ENCODE results near the gene CEP57L1. TPM values are rescaled to one million over a fixed set of nuclear protein-coding genes. Genes with fewer than 3 reads are reported as not detected.

Gene CEP57L1
- polyA plus RNA-seq, 3 donors = 3.4 to 5.2 (median 3.9) TPM

DNA sequence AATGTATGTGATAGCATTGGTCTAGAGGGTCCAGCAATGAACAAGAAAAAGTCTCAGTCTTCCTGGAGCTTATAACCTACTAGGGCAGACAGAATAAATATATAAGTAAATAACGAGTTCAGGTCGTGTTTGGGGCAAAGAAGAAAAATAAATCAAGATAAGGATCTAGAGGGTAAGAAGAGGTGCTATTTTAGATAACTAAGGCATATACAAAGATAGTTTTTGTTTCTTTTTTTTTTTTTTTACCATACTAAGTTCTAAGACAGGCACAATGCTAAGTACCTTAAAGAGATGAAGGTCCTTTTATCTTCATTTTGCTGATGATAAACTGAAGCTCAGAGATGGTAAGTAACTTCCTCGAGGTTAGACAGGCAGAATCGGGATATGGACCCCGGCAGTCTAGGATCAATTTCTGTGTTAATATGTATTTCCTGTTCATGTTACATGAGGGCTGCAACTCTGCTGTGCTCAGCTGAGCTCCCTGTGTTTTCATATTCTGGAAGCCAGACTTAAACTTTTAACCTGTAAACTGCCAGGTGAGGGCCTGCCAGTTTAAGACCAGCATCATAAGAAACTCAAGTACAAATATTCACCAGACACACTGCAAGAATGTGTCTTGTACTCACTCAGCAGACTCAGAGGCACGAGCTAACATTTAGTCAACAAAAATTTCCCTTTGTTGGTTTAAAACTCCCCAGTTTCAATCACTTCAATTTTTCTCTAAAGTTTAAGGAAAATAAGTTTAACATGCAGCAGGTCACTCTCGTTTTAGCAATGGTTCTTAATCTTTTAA is 24.0 kb upstream of the CEP57L1 start:
- no peak overlapping the region for H3K4me3 ChIP-seq (replicated peaks in 1 of 3; ENCODE audit: low read depth in 2 of 3, low read length in 3 of 3)
- peaks cover 11 to 19% of the 10 kb centered on the region in 2 donors for H3K4me1 ChIP-seq (ENCODE audit: control insufficient read depth in 1 of 2, insufficient read depth in 2 of 2, low read length in 2 of 2)
- Mint-ChIP-seq H3K9me3 (no peaks in the 10 kb centered on the region), H3K4me1 (peaks cover 18% of the 10 kb centered on the region), H3K27ac (no peak overlapping the region), H3K27me3 (ENCODE audit: low read depth in 3 of 3) (no peaks in the 10 kb centered on the region), H3K4me3 (no peak overlapping the region), H3K36me3 (peaks cover 2 to 4% of the 10 kb centered on the region in 2 donors)
- peaks cover 4% of the 10 kb centered on the region for H4K20me1 ChIP-seq (ENCODE audit: insufficient read depth, low read length)
- no peaks in the 10 kb centered on the region for H3K79me2 ChIP-seq (ENCODE audit: insufficient read depth, low read length)
- no peaks in the 10 kb centered on the region for H3K27me3 ChIP-seq (ENCODE audit: control insufficient read depth in 2 of 2, insufficient read depth in 2 of 2, low read length in 2 of 2)
- H3K4me2 ChIP-seq (replicated peaks; ENCODE audit: extremely low read depth, low read length, poor library complexity, severe bottlenecking) = no peak overlapping the region
- DNase-seq = no peak
- intact Hi-C loops (cut with micrococcal nuclease) = loop anchor here in 1 of 2 donors (2.0 to 10.0 kb wide), 2 partner anchors 57 to 529 kb away; no protein-coding TSS in a partner anchor
- no peaks in the 10 kb centered on the region for H3K9me3 ChIP-seq (replicated peaks in 1 of 2; ENCODE audit: control insufficient read depth in 1 of 2, insufficient read depth in 1 of 2, low read length in 2 of 2)
- no peaks in the 10 kb centered on the region for H3K36me3 ChIP-seq (replicated peaks in 1 of 2; ENCODE audit: control insufficient read depth in 1 of 2, insufficient read depth in 2 of 2, low read length in 2 of 2)
- H3K27ac ChIP-seq (ENCODE audit: low read depth in 1 of 2, low read length in 2 of 2) = no peak overlapping the region
- no peak overlapping the region for H2AFZ ChIP-seq (ENCODE audit: insufficient read depth, low read depth, low read length, poor library complexity, severe bottlenecking)
- TF ChIP-seq, protein P1, sequence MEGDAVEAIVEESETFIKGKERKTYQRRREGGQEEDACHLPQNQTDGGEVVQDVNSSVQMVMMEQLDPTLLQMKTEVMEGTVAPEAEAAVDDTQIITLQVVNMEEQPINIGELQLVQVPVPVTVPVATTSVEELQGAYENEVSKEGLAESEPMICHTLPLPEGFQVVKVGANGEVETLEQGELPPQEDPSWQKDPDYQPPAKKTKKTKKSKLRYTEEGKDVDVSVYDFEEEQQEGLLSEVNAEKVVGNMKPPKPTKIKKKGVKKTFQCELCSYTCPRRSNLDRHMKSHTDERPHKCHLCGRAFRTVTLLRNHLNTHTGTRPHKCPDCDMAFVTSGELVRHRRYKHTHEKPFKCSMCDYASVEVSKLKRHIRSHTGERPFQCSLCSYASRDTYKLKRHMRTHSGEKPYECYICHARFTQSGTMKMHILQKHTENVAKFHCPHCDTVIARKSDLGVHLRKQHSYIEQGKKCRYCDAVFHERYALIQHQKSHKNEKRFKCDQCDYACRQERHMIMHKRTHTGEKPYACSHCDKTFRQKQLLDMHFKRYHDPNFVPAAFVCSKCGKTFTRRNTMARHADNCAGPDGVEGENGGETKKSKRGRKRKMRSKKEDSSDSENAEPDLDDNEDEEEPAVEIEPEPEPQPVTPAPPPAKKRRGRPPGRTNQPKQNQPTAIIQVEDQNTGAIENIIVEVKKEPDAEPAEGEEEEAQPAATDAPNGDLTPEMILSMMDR (IDR thresholded peaks at IDR 0.05) = no peak
- H3K9ac ChIP-seq (ENCODE audit: insufficient read depth, low read length, poor library complexity, severe bottlenecking) = no peak overlapping the region
- WGBS (ENCODE audit: insufficient coverage) = 55% methylated on average over 2 of the region's 7 CpGs

DNA sequence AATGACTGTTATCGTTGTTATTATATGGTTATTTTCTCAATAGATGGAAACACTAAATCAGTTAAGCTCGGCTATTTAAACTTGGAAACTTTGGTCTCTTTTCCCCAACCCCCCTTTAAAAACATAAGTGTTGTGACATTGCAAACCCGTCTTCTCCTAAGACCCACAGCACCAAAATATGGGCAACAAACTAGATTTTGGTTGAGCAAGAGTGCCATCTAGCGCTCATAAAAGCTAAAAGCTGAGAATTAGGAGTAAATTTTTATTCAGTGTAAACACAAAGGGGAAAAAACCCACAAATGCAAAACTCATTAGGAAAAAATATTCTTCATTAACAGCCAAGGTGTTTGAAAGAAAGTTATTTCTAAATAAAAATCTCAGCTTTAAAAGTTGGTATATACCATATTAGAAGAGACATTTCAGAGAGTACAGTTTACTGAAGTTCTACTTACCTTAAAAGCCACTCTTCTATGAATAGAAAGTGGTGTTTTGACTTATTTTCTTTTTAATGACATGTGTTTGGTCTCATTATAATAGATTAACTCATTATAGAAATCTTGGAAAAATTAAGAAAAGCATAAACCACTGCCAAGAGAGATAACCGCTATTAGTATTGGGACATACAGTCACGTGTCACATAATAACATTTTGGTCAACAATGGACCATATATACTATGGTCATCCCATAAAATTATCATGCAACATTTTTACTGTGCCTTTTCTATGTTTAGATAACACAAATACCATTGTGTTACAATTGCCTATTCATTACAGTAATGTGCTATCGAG is 21.8 kb upstream of the CEP57L1 start:
- Histone ChIP-seq H3K27ac (ENCODE audit: low read depth in 1 of 2, low read length in 2 of 2) (no peak overlapping the region), H3K4me2 (replicated peaks; ENCODE audit: extremely low read depth, low read length, poor library complexity, severe bottlenecking) (no peak overlapping the region), H3K9me3 (replicated peaks in 1 of 2; ENCODE audit: control insufficient read depth in 1 of 2, insufficient read depth in 1 of 2, low read length in 2 of 2) (no peaks in the 10 kb centered on the region), H3K4me1 (ENCODE audit: control insufficient read depth in 1 of 2, insufficient read depth in 2 of 2, low read length in 2 of 2) (peaks cover 11 to 19% of the 10 kb centered on the region in 2 donors), H3K36me3 (replicated peaks in 1 of 2; ENCODE audit: control insufficient read depth in 1 of 2, insufficient read depth in 2 of 2, low read length in 2 of 2) (no peaks in the 10 kb centered on the region), H3K79me2 (ENCODE audit: insufficient read depth, low read length) (no peaks in the 10 kb centered on the region), H3K4me3 (replicated peaks in 1 of 3; ENCODE audit: low read depth in 2 of 3, low read length in 3 of 3) (no peak overlapping the region), H3K27me3 (ENCODE audit: control insufficient read depth in 2 of 2, insufficient read depth in 2 of 2, low read length in 2 of 2) (no peaks in the 10 kb centered on the region), H4K20me1 (ENCODE audit: insufficient read depth, low read length) (peaks cover 8% of the 10 kb centered on the region), H2AFZ (ENCODE audit: insufficient read depth, low read depth, low read length, poor library complexity, severe bottlenecking) (no peak overlapping the region), H3K9ac (ENCODE audit: insufficient read depth, low read length, poor library complexity, severe bottlenecking) (no peak overlapping the region)
- Mint-ChIP-seq H3K36me3 (peaks cover 0 to 3% of the 10 kb centered on the region in 2 donors), H3K4me1 (peaks cover 21% of the 10 kb centered on the region), H3K27me3 (ENCODE audit: low read depth in 3 of 3) (no peaks in the 10 kb centered on the region), H3K27ac (peak overlapping the region in 1 of 7 donors; percentile 68), H3K9me3 (no peaks in the 10 kb centered on the region), H3K4me3 (no peak overlapping the region)
- DNase-seq = peak; percentile 56 to 77 (median 68)
- TF ChIP-seq, protein P1 (IDR thresholded peaks at IDR 0.05) = peak; percentile 72
- WGBS (ENCODE audit: insufficient coverage) = no CpG with 5 or more reads among the region's 7 CpGs
- intact Hi-C loops (cut with micrococcal nuclease) = loop anchor here (2.0 to 10.0 kb wide), 2 partner anchors 59 to 531 kb away; no protein-coding TSS in a partner anchor

Measured in CD14-positive monocyte (primary cell).